Panc1 (cell line): ENCODE measurements around the gene ZNF579. TPM values are rescaled to one million over a fixed set of nuclear protein-coding genes. Genes with fewer than 3 reads are reported as not detected.

ENCODE experiments used
- ATAC-seq: fragments of 200-7000 bp; cut with Tn5 transposase; 2 replicates; pipeline ENCODE4 v1.9.1; 2020; ENCODE audit warnings: mild to moderate bottlenecking, moderate library complexity
- BruUV-seq: library from RNA; stranded (reverse); fragments of 400-500 nt; replicated peaks from 2 replicates; lab custom pipeline; 2021; lab: Mats Ljungman, UMichigan
- CTCF ChIA-PET: fragments of 300-600 bp; sonication (Branson Sonifier 250); formaldehyde crosslinking; loops from one replicate; lab custom pipeline; 2022; ENCODE audit warnings: antibody characterized with exemption; lab: Charles Lee
- POLR2A ChIA-PET: fragments of 300-600 bp; sonication (Branson Sonifier 250); formaldehyde crosslinking; loops from one replicate; lab custom pipeline; 2022; ENCODE audit warnings: antibody characterized with exemption; lab: Charles Lee
- DNase-seq: peaks from one replicate; pipeline ENCODE4 v3.0.0-alpha.2; 2010; ENCODE audit warnings: low read depth, low spot score
- H3K27ac ChIP-seq: 2 replicates; pipeline ENCODE4 v1.5.1; 2011; ENCODE audit warnings: mild to moderate bottlenecking, low read length, inconsistent platforms
- H3K27me3 ChIP-seq: fragments of 200-500 bp; sonication (Bioruptor generic); 2 replicates; pipeline ENCODE4 v1.6.0; 2014; ENCODE audit warnings: low read length, inconsistent platforms; ENCODE audit not compliant: control insufficient read depth, insufficient read depth
- H3K36me3 ChIP-seq: fragments of 200-500 bp; sonication (Bioruptor generic); 2 replicates; pipeline ENCODE4 v1.5.1; 2014; ENCODE audit warnings: inconsistent platforms, mild to moderate bottlenecking, low read length, moderate library complexity; ENCODE audit not compliant: control insufficient read depth, insufficient read depth
- H3K4me1 ChIP-seq: 2 replicates; pipeline ENCODE4 v1.5.1; 2011; ENCODE audit warnings: inconsistent platforms, mild to moderate bottlenecking, low read length, moderate library complexity; ENCODE audit not compliant: control insufficient read depth, insufficient read depth
- H3K4me3 ChIP-seq, 2 experiments: 2 replicates each; pipeline ENCODE4 v1.5.1; 2011 to 2012; ENCODE audit warnings: low read depth in 2 of 2, low read length in 2 of 2, mild to moderate bottlenecking in 2 of 2, inconsistent platforms in 1 of 2, moderate library complexity in 1 of 2
- H3K9me3 ChIP-seq: fragments of 200-500 bp; sonication (Bioruptor generic); 2 replicates; pipeline ENCODE4 v1.5.1; 2014; ENCODE audit warnings: low read depth, mild to moderate bottlenecking, inconsistent platforms, low read length, moderate library complexity; ENCODE audit not compliant: control insufficient read depth, insufficient read depth
- POLR2AphosphoS5 ChIP-seq: IDR thresholded peaks from 2 replicates; pipeline ENCODE4 v1.6.1; 2012; ENCODE audit warnings: mild to moderate bottlenecking, low read depth, low read length, moderate library complexity
- SIN3A ChIP-seq: IDR thresholded peaks from 2 replicates; pipeline ENCODE4 v1.6.1; 2012; ENCODE audit warnings: low read depth, mild to moderate bottlenecking, low read length, moderate library complexity, borderline replicate concordance; ENCODE audit not compliant: insufficient read depth
- TCF7L2 ChIP-seq: IDR thresholded peaks from 2 replicates; pipeline ENCODE4 v1.6.1; 2011; ENCODE audit warnings: mild to moderate bottlenecking, low read depth, low read length, inconsistent platforms
- in situ Hi-C: cut with HindIII; loops from 2 replicates; pipeline ENCODE4 v1.10.0; 2016; ENCODE audit warnings: low sequenced_read_pairs, low pct_unique_long_range_greater_than_20kb
- intact Hi-C: fragments of 100-400 bp; cut with micrococcal nuclease; formaldehyde crosslinking; loops from one replicate; pipeline ENCODE4 v1.10.0; 2022; ENCODE audit not compliant: unreplicated experiment
- total RNA-seq: library from RNA; stranded (reverse); gene quantifications from one replicate; pipeline ENCODE4 v1.2.1, GENCODE V29; 2021; ENCODE audit not compliant: unreplicated experiment
- TF ChIP-seq, protein P1 (sequence below), 2 experiments: IDR thresholded peaks; 2 replicates each; pipeline ENCODE4 v1.6.1; 2011 to 2012; ENCODE audit warnings: low read depth in 2 of 2, control low read depth in 1 of 2, low read length in 1 of 2, mild to moderate bottlenecking in 1 of 2, moderate library complexity in 1 of 2; ENCODE audit not compliant: insufficient read depth in 1 of 2
- TF ChIP-seq, protein P2 (sequence below): fragments of 450-650 bp; IDR thresholded peaks from 2 replicates; pipeline ENCODE4 v1.5.1; 2017; ENCODE audit warnings: mild to moderate bottlenecking

The ZNF579 gene
- total RNA-seq, 1 experiment from 2014 or later = 39.5 TPM

DNA sequence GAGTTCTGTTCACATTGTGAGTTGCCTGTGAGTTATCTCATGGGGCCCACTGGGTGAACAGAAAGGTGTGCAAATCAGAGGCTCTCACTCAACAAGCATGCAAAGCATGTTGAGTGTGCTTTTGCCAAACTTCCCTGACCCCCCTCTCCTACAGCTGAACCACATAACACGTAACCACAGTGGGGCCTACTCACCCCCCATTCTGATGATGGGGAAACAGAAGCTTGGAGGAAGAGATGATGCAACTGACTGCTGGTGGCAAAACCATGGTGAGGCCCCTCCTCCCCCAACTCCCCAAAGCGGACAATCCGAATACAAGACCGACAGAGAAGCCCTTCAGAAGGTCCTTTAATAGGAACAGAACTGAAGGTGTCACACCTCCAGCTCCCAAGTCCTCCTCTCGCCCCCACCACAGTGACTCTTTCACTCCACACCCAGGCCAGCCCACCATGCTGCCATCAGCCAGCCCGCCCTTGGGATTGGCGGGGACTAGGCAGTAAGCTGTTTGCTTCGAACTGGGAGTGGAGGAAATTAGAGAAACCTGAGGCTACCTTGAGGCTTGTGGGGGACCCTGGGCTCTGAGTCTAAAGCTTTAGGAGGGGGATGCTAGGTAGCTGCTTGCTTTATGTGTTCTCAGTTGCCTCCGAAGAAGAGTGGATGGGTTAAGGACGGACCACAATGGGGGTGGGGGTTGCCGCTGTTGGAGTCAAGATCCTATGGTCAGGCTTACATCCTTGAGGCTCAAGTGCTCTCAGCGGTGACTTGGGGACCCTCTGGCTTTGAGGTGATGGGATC, 40.0 kb upstream of the ZNF579 start:
- CTCF ChIA-PET = no interaction called here
- TF ChIP-seq, protein P1, sequence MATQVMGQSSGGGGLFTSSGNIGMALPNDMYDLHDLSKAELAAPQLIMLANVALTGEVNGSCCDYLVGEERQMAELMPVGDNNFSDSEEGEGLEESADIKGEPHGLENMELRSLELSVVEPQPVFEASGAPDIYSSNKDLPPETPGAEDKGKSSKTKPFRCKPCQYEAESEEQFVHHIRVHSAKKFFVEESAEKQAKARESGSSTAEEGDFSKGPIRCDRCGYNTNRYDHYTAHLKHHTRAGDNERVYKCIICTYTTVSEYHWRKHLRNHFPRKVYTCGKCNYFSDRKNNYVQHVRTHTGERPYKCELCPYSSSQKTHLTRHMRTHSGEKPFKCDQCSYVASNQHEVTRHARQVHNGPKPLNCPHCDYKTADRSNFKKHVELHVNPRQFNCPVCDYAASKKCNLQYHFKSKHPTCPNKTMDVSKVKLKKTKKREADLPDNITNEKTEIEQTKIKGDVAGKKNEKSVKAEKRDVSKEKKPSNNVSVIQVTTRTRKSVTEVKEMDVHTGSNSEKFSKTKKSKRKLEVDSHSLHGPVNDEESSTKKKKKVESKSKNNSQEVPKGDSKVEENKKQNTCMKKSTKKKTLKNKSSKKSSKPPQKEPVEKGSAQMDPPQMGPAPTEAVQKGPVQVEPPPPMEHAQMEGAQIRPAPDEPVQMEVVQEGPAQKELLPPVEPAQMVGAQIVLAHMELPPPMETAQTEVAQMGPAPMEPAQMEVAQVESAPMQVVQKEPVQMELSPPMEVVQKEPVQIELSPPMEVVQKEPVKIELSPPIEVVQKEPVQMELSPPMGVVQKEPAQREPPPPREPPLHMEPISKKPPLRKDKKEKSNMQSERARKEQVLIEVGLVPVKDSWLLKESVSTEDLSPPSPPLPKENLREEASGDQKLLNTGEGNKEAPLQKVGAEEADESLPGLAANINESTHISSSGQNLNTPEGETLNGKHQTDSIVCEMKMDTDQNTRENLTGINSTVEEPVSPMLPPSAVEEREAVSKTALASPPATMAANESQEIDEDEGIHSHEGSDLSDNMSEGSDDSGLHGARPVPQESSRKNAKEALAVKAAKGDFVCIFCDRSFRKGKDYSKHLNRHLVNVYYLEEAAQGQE (IDR thresholded peaks at IDR 0.05; ENCODE audit: insufficient read depth in 1 of 2, low read depth in 2 of 2, low read length in 1 of 2) = no peak
- TF ChIP-seq POLR2AphosphoS5 (no peak), SIN3A (no peak), TCF7L2 (no peak)
- TF ChIP-seq, protein P2, sequence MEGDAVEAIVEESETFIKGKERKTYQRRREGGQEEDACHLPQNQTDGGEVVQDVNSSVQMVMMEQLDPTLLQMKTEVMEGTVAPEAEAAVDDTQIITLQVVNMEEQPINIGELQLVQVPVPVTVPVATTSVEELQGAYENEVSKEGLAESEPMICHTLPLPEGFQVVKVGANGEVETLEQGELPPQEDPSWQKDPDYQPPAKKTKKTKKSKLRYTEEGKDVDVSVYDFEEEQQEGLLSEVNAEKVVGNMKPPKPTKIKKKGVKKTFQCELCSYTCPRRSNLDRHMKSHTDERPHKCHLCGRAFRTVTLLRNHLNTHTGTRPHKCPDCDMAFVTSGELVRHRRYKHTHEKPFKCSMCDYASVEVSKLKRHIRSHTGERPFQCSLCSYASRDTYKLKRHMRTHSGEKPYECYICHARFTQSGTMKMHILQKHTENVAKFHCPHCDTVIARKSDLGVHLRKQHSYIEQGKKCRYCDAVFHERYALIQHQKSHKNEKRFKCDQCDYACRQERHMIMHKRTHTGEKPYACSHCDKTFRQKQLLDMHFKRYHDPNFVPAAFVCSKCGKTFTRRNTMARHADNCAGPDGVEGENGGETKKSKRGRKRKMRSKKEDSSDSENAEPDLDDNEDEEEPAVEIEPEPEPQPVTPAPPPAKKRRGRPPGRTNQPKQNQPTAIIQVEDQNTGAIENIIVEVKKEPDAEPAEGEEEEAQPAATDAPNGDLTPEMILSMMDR = no peak
- DNase-seq (no peak), ATAC-seq (no peak)
- POLR2A ChIA-PET = no interaction called here
- Histone ChIP-seq H3K9me3 (no peaks in the 10 kb centered on the region), H3K4me3 (no peak overlapping the region), H3K27ac (no peak overlapping the region), H3K36me3 (no peaks in the 10 kb centered on the region), H3K4me1 (0 out of 2 replicates have a peak, but pooled peaks cover 3% of the 10 kb centered on the region), H3K27me3 (no peaks in the 10 kb centered on the region)
- no TSS peak for BruUV-seq
- intact Hi-C loops (no loop called here), in situ Hi-C loops (no loop called here)

GRCh38 chr19:55619286-55619685, 38.6 kb upstream of the ZNF579 start:
- POLR2A ChIA-PET = no interaction called here
- in situ Hi-C loops (no loop called here), intact Hi-C loops (no loop called here)
- Histone ChIP-seq H3K27ac (no peak overlapping the region), H3K36me3 (no peaks in the 10 kb centered on the region), H3K4me3 (no peak overlapping the region), H3K4me1 (no peaks in the 10 kb centered on the region), H3K27me3 (no peaks in the 10 kb centered on the region), H3K9me3 (no peaks in the 10 kb centered on the region)
- CTCF ChIA-PET = interaction anchor here (0.7 kb wide), 2 partner anchors 8 to 20 kb away, joined by 3 to 7 read pairs; partner anchors contain the start of gene FIZ1
- no peak for TF ChIP-seq SIN3A
- TF ChIP-seq, protein P2 = no peak
- 0 out of 2 replicates have a peak, but pooled peaks have one; percentile 32 for TF ChIP-seq POLR2AphosphoS5
- TF ChIP-seq, protein P1 (IDR thresholded peaks at IDR 0.05; ENCODE audit: insufficient read depth in 1 of 2, low read depth in 2 of 2, low read length in 1 of 2) = no peak
- TF ChIP-seq TCF7L2 = no peak
- DNase-seq (no peak), ATAC-seq (no peak)
- TSS peak; percentile 55 for BruUV-seq
